IPS-NIHi11 (cell line): ENCODE results near the gene MAP7.
"Not testable (repeated sequence)": the region's sequence is repeated elsewhere in the genome, so short reads cannot be mapped to it uniquely, and the experiment has no call there.

ENCODE experiments used
- DNase-seq: peaks from one replicate; pipeline ENCODE4 v3.0.0; 2012; ENCODE audit warnings: mixed read lengths, low spot score

The MAP7 gene

GRCh38 chr6:136468711-136469110 is 81.5 kb downstream of the MAP7 start:
- no peak for DNase-seq

GRCh38 chr6:136467186-136467585 is 83.0 kb downstream of the MAP7 start:
- DNase-seq: no peak

DNA sequence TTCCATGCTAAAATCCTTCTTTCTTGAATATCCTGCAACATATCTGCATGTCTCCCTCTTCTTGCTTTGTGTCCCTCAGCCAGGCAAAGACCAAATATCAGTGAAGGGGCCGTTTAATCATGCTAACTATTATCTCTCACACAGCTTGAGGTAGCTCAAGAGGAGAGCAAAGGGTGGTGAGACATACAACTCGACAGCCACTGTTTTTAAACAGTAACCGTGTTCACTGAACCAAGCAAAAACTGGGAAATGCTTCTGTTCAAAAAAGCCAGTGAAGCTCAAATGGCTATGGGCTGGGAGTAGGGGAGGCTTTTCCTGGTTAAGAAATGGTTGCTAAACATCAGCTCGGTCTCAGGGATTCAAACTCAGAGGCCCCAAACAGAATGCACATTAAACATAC is 83.4 kb downstream of the MAP7 start:
- peak; percentile 11 for DNase-seq

DNA sequence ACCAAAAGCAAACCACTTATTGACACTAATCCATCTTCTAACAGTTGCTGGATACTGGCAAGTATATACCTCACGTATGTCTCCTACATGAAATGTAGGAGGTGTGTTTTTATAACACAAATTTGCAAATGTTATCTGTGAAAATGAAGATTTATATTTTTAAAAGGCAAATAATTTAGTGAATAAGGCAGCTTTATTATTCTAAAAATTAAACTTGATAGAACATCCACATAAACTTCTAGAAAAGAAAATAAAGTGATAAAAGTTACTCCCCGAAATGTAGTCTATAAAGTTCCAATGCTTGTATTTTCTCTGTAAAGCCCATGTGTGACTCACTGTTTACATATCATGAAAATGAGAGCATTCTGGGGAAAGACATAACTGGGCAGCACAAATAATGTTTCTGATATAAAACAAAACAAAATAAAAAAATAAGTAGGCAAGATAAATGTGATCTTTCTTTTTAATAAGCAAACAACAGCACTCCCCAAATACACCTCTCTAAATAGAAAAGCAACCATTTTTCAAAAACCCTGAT is 84.4 kb downstream of the MAP7 start:
- DNase-seq: no peak

GRCh38 chr6:136464874-136465273 is 85.3 kb downstream of the MAP7 start:
- DNase-seq: no peak

DNA sequence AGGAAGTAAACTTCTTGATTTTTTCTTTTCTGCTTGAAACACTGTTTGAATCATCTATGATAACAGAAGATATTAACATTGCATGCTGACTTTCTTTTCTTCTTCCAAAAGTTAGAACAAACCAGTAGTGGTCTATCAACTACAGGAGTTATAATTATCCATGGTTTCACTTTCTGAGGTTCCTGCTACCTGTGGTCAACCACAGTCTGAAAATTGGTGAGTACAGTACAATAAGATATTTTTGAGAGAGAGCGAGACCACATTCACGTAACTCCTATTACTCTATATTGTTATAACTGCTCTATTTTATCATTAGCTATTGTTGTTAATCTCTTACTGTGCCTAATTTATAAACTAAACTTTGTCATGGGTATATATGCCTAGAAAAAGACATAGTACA is 86.1 kb downstream of the MAP7 start:
- DNase-seq: no peak

DNA sequence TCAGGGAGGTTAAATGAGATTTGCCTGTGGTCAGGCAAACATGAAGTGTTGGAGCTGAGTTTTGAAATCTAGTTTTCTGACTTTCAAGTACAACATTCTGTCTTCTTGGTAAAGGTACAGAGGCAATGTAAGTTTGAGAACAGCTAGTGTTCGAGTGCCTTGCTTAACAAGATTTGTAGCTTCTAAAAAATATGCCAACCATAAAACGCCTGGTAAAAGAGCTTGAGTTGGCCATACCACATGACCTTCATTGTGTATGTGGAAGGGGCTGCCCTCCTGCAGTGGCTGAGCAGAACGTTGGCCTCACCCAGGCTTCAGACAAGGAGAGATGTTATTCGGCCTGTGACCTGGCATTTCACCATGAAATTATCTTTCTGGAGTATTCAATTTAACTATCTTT is 86.5 kb downstream of the MAP7 start:
- DNase-seq: no peak

DNA sequence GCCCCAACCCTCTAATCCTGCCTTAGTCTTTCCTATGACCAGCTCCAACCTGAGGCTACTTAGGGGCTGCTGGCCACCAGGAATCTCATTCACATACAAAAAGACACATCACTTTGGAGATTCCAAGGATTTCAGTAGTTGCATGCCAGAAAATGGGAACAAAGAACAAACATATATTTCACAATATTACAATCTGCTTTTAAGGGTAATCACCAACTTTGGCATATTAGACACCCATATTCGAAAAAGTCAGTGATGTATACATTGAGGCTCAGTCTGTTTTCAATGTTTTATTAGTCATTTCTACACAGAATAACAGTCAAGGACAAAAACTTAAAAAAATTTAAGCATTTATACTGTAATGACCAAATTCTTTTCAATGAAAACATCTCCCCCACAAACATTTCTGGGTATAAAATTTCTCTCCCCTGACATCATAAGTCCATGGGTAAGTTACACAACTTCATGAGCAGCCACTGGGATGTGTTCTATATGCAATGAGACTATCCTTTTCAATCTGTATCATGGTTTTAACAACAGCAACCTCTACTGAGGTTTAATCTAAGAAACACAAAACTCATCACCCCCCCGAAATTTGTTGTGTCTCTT is 103.5 kb downstream of the MAP7 start:
- no peak for DNase-seq

GRCh38 chr6:136446145-136446544 is 104.1 kb downstream of the MAP7 start:
- no peak for DNase-seq

DNA sequence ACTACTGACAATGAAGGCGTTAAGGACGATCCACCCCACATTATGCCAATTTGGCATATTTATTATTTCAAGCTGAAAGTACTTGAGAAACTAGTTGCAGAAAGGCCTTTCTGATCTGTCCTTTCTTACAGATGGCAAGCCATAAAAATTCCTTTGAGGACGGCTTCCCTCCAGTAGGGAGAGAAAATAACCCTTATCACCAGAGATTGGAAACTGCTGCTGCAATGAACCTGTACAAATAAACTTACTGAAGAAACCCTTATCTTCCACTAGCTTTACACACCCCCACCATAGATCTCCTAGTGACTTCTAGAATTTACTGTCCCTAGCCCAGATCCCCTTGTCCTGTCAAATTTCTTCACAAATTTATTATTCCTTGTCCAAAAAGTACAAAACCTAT is 105.2 kb downstream of the MAP7 start:
- no peak for DNase-seq

- no peak for DNase-seq
Observed at GRCh38 chr6:136440203-136440602, 110.0 kb downstream of the MAP7 start.

DNA sequence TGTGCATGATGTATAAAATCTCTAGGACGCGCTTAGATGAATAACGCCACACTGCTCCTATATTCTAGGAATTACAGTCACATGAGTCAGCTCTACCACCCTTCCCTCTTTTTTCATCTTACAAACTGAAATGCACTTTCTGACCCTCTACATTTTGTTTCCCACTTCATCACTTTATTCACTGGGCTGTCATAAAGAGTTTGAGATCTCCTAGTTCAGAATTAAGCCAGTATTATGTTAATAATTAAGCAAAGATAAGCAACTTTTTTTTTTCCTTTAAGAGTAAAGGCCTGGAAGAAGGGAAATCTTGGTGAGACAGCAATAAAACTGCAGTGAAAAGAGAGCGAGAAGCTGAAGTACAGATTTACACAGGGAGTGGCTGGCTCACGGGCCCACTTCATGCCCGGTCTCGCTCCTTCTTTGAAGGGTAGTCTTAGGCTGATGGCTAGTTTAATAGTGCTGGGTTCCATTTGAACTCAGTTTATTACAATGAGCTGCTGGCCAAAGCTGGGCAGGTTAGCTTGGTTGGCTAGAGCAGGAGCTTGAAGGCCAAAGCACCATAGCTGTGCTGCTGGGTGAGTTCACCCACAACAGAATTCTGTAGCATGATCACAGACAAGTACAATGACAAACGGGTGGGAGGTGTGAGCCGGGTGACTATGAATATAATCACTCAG is 110.6 kb downstream of the MAP7 start:
- DNase-seq: no peak

GRCh38 chr6:136438441-136438840 is 111.8 kb downstream of the MAP7 start:
- DNase-seq: no peak

DNA sequence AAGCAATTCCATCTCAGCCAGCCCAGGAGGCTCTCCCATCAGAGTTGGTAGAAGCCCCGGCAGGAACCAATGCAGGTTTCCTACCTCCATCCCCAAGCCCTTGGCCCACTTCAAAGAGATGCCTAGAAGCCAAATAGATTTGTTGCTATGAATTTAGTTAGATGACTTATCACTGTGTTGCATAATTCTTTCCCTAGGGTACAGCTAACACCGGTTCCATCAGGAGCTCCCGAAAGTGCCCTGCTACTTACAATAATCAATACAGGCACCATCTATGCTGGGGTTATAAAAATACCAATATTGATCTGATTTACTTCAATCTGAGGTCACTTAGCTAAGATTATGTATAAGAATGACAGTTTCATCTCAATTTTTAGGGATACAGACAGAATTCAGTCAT is 113.0 kb downstream of the MAP7 start:
- no peak for DNase-seq

- no peak for DNase-seq
Observed at GRCh38 chr6:136435101-136435500, 115.1 kb downstream of the MAP7 start.

GRCh38 chr6:136431306-136431705 is 118.9 kb downstream of the MAP7 start:
- not testable (repeated sequence) for DNase-seq

DNA sequence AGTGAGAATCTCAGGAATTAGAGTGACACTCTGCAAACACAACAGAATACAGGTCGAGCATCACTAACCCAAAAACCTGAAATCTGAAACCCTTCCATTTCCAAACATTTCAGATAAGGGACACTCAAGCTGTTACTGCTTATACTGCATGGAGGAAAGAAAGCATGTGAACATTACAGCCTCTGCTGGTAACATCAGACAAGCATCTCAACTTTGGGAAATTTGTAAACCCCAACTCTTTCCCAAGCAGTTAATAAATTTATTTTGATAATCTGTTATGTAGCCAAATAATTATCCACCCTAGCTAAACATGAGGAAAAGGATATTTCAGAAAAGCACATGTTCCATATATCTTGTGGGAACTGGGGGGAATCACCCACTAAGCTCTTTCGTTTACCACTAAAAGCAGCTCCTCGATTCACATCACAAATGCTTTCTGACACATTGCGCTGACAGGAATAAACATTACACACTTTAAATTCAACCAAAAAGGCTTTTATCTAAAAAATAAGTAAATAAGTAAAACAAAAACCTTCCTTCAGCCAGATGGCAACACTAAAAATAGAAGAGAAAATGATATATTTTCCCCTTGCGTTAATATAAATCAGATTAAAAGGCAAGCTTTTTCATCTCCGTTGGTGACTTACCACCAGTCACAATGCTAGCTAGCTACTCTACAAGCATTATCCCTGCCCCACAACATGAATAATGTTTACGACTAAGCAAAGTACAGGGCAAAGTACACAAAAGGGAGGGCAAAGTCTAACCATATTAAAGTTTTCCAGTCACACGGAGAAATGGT is 120.8 kb downstream of the MAP7 start:
- DNase-seq: no peak

DNA sequence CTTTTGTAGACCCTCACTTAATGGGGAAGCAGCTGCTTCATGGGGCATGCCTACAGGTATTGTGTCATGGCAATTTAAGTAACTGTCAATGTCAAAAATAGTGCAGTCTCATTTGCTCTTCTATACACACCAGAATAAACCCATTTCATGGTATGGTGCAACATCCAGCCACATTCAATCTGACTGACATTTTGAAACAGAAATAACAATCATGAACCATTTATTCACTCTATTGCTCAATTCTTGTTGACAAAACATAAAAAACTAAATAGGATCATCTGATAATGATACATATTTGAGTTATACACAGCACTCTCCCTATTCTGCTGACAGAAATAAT is 122.9 kb downstream of the MAP7 start:
- DNase-seq: no peak

DNA sequence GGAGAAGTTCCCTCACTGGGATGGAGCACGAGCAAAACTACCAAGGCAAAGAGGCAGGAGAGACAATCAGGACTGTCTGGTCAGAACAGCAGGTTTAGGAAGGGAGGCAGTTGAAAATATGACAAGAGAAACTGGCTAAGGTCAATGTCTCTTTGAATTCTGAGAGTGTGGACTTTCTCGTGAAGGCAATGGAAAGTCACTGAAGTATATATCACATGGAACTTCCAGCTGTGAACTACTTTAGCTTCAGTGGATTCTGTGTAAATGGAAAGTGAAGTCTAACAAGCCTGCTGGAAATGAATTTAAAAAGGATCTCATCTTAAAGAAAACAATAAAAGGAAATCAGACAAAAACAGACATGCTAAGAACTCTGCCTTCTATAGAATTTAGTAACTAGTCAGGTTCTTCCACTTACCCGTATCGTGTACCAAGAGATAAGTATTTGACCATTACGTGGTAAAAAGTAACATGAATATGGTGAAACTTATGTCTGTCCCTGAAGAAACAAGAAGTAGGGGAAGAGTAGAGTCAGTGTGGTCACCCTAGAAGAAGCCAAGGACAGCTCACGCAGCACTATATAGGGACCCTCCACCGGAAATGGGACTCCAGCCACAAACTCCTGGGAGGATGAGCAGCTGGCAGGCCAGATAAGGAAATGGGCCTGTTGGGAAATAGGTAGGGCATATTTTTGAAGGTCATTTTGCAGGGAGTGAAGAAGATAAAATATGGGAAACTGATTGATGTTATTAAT is 123.4 kb downstream of the MAP7 start:
- no peak for DNase-seq

GRCh38 chr6:136425793-136426192 is 124.4 kb downstream of the MAP7 start:
- DNase-seq: no peak

- no peak for DNase-seq
Observed at GRCh38 chr6:136424901-136425300, 125.3 kb downstream of the MAP7 start.

GRCh38 chr6:136424450-136424849 is 125.8 kb downstream of the MAP7 start:
- no peak for DNase-seq
